NCI-H146 treated with DMSO at 0.1 percent for 48 hours (cell line): ENCODE measurements around the gene HES5.
"Not testable (repeated sequence)": the region's sequence is repeated elsewhere in the genome, so short reads cannot be mapped to it uniquely, and the experiment has no call there.

Source experiments
- DNase-seq: peaks from one replicate; lab custom pipeline; 2025; ENCODE audit not compliant: unreplicated experiment; lab: John Stamatoyannopoulos, UW

HES5 gene

GRCh38 chr1:2561446-2561845, 31.4 kb upstream of the HES5 start:
- no peak for DNase-seq

- no peak for DNase-seq
Observed at GRCh38 chr1:2560299-2561073, 30.4 kb upstream of the HES5 start.

GRCh38 chr1:2559509-2560298, 29.6 kb upstream of the HES5 start:
- DNase-seq, result no peak

GRCh38 chr1:2558861-2559260, 28.8 kb upstream of the HES5 start:
- no peak for DNase-seq

- DNase-seq, result no peak
Observed at GRCh38 chr1:2558420-2558819, 28.4 kb upstream of the HES5 start.

- DNase-seq, result no peak
Observed at GRCh38 chr1:2557482-2558400, 27.7 kb upstream of the HES5 start.

GRCh38 chr1:2556678-2557481, 26.8 kb upstream of the HES5 start:
- DNase-seq, result no peak

GRCh38 chr1:2556277-2556677, 26.2 kb upstream of the HES5 start, which contains the start of gene TNFRSF14:
Gene TNFRSF14 (plus strand): TSS chr1:2556371. CDS start chr1:2556665, 294 bp downstream.
- peak; percentile 3 for DNase-seq

- DNase-seq, result no peak
Observed at GRCh38 chr1:2555634-2556276, 25.7 kb upstream of the HES5 start.

- no peak for DNase-seq
Observed at GRCh38 chr1:2554621-2555387, 24.7 kb upstream of the HES5 start.

GRCh38 chr1:2553871-2554620, 24.0 kb upstream of the HES5 start:
- no peak for DNase-seq

- DNase-seq, result not testable (repeated sequence)
Observed at GRCh38 chr1:2553076-2553475, 23.0 kb upstream of the HES5 start.

- DNase-seq, result no peak
Observed at GRCh38 chr1:2552189-2552588, 22.1 kb upstream of the HES5 start.

GRCh38 chr1:2551544-2551943, 21.5 kb upstream of the HES5 start:
- not testable (repeated sequence) for DNase-seq

GRCh38 chr1:2550309-2550861, 20.3 kb upstream of the HES5 start:
- DNase-seq, result not testable (repeated sequence)

- DNase-seq, result not testable (repeated sequence)
Observed at GRCh38 chr1:2549367-2550029, 19.4 kb upstream of the HES5 start.

- DNase-seq, result peak; percentile 27
Observed at GRCh38 chr1:2548068-2548589, 18.1 kb upstream of the HES5 start.
